Ecto neural progenitor cell (in vitro differentiated cells): ENCODE results near the gene PLEKHM3.
A peak's percentile ranks its signal among the peaks of the same experiment; 100 is the strongest.

ENCODE experiments used
- DNase-seq: peaks from one replicate; pipeline ENCODE4 v3.0.0-alpha.2; 2018; ENCODE audit warnings: low spot score

Gene PLEKHM3

GRCh38 chr2:208025037-208025813 lies at the start of gene PLEKHM3:
PLEKHM3 (minus strand) TSS chr2:208025527; CDS start chr2:208001639, 23,888 bp downstream.
- peak; percentile 94 for DNase-seq

GRCh38 chr2:208074610-208075356 lies 49.5 kb upstream of the PLEKHM3 start:
- no peak for DNase-seq

- peak; percentile 74 for DNase-seq
These were observed 47.0 kb upstream of the PLEKHM3 start for GRCh38 chr2:208072250-208072892.

- no peak for DNase-seq
These were observed 43.9 kb upstream of the PLEKHM3 start for GRCh38 chr2:208069186-208069585.

GRCh38 chr2:208066016-208066415 lies 40.7 kb upstream of the PLEKHM3 start:
- DNase-seq, result no peak

GRCh38 chr2:208065476-208065875 lies 40.1 kb upstream of the PLEKHM3 start:
- no peak for DNase-seq

- no peak for DNase-seq
These were observed 39.1 kb upstream of the PLEKHM3 start for GRCh38 chr2:208064220-208064961.

- DNase-seq, result no peak
These were observed 37.6 kb upstream of the PLEKHM3 start for GRCh38 chr2:208062961-208063360.

GRCh38 chr2:208062113-208062512 lies 36.8 kb upstream of the PLEKHM3 start:
- DNase-seq, result no peak

GRCh38 chr2:208057108-208057507 lies 31.8 kb upstream of the PLEKHM3 start:
- DNase-seq, result no peak

- DNase-seq, result no peak
These were observed 24.1 kb upstream of the PLEKHM3 start for GRCh38 chr2:208049441-208049840.

- no peak for DNase-seq
These were observed 23.7 kb upstream of the PLEKHM3 start for GRCh38 chr2:208049006-208049405.

GRCh38 chr2:208047840-208048239 lies 22.5 kb upstream of the PLEKHM3 start:
- no peak for DNase-seq

- DNase-seq, result no peak
These were observed 21.4 kb upstream of the PLEKHM3 start for GRCh38 chr2:208046686-208047085.

GRCh38 chr2:208042450-208042849 lies 17.1 kb upstream of the PLEKHM3 start:
- DNase-seq, result no peak

GRCh38 chr2:208042041-208042440 lies 16.7 kb upstream of the PLEKHM3 start:
- DNase-seq, result no peak

- peak; percentile 63 for DNase-seq
These were observed 15.2 kb upstream of the PLEKHM3 start for GRCh38 chr2:208040199-208041171.

- DNase-seq, result peak; percentile 63
These were observed 14.2 kb upstream of the PLEKHM3 start for GRCh38 chr2:208039376-208040110.

- DNase-seq, result no peak
These were observed 12.5 kb upstream of the PLEKHM3 start for GRCh38 chr2:208037564-208038487.
